MM.1S (cell line): ENCODE measurements around the gene DDX54.
"Not testable (repeated sequence)": the region's sequence is repeated elsewhere in the genome, so short reads cannot be mapped to it uniquely, and the experiment has no call there.

Source experiments
- DNase-seq: peaks from one replicate; pipeline ENCODE4 v3.0.0-alpha.2; 2015
- H2AFZ ChIP-seq: fragments of 300-600 bp; sonication (generic); 2 replicates; pipeline ENCODE4 v1.6.0; 2016; ENCODE audit warnings: antibody characterized with exemption, low read length
- H3F3A ChIP-seq: fragments of 300-600 bp; sonication (generic); 2 replicates; pipeline ENCODE4 v1.6.1; 2016; ENCODE audit warnings: mild to moderate bottlenecking, antibody characterized with exemption, low read length, moderate library complexity, mixed read lengths; ENCODE audit not compliant: insufficient read depth
- H3K27ac ChIP-seq: fragments of 300-600 bp; sonication (generic); 2 replicates; pipeline ENCODE4 v1.5.1; 2016; ENCODE audit warnings: mild to moderate bottlenecking, low read length
- H3K27me3 ChIP-seq: fragments of 300-600 bp; sonication (generic); replicated peaks from 2 replicates; pipeline ENCODE4 v1.6.0; 2016; ENCODE audit warnings: low read length; ENCODE audit not compliant: insufficient read depth
- H3K36me3 ChIP-seq: fragments of 300-600 bp; sonication (generic); replicated peaks from 2 replicates; pipeline ENCODE4 v1.6.1; 2016; ENCODE audit warnings: mild to moderate bottlenecking, low read length, mixed read lengths; ENCODE audit not compliant: insufficient read depth
- H3K4me1 ChIP-seq: fragments of 300-600 bp; sonication (generic); 2 replicates; pipeline ENCODE4 v1.6.1; 2016; ENCODE audit warnings: low read length, mixed read lengths
- H3K4me2 ChIP-seq: fragments of 300-600 bp; sonication (generic); 2 replicates; pipeline ENCODE4 v1.6.0; 2016; ENCODE audit warnings: low read depth, low read length
- H3K4me3 ChIP-seq: fragments of 300-600 bp; sonication (generic); 2 replicates; pipeline ENCODE4 v1.5.1; 2016; ENCODE audit warnings: low read length, mixed read lengths
- H3K79me2 ChIP-seq: fragments of 300-600 bp; sonication (generic); 2 replicates; pipeline ENCODE4 v1.6.1; 2016; ENCODE audit warnings: mixed run types, low read length, mixed read lengths
- H3K9ac ChIP-seq: fragments of 300-600 bp; sonication (generic); 2 replicates; pipeline ENCODE4 v1.6.1; 2016; ENCODE audit warnings: low read length, mixed read lengths
- H3K9me2 ChIP-seq: fragments of 300-600 bp; sonication (generic); replicated peaks from 2 replicates; pipeline ENCODE4 v1.6.1; 2016; ENCODE audit warnings: mild to moderate bottlenecking, low read length, mixed read lengths; ENCODE audit not compliant: insufficient read depth
- H3K9me3 ChIP-seq: fragments of 300-600 bp; sonication (generic); replicated peaks from 2 replicates; pipeline ENCODE4 v1.6.1; 2016; ENCODE audit warnings: mild to moderate bottlenecking, low read length, mixed read lengths; ENCODE audit not compliant: insufficient read depth
- H4K20me1 ChIP-seq: fragments of 300-600 bp; sonication (generic); 2 replicates; pipeline ENCODE4 v1.6.1; 2016; ENCODE audit warnings: mild to moderate bottlenecking, low read length, moderate library complexity, mixed read lengths; ENCODE audit not compliant: insufficient read depth
- CTCF ChIP-seq: fragments of 300-600 bp; sonication (generic); IDR thresholded peaks from 2 replicates; pipeline ENCODE4 v1.5.1; 2016; ENCODE audit warnings: antibody characterized with exemption, low read length, mixed read lengths
- EZH2 ChIP-seq: fragments of 300-600 bp; sonication (generic); optimal IDR thresholded peaks from 2 replicates; pipeline ENCODE3; 2017; ENCODE audit warnings: low read depth, mild to moderate bottlenecking, antibody characterized with exemption, low read length, mixed read lengths
- EZH2phosphoT487 ChIP-seq: fragments of 300-600 bp; sonication (generic); IDR thresholded peaks from 2 replicates; pipeline ENCODE4 v1.6.1; 2018; ENCODE audit warnings: antibody characterized with exemption, low read length

DDX54 gene

DNA sequence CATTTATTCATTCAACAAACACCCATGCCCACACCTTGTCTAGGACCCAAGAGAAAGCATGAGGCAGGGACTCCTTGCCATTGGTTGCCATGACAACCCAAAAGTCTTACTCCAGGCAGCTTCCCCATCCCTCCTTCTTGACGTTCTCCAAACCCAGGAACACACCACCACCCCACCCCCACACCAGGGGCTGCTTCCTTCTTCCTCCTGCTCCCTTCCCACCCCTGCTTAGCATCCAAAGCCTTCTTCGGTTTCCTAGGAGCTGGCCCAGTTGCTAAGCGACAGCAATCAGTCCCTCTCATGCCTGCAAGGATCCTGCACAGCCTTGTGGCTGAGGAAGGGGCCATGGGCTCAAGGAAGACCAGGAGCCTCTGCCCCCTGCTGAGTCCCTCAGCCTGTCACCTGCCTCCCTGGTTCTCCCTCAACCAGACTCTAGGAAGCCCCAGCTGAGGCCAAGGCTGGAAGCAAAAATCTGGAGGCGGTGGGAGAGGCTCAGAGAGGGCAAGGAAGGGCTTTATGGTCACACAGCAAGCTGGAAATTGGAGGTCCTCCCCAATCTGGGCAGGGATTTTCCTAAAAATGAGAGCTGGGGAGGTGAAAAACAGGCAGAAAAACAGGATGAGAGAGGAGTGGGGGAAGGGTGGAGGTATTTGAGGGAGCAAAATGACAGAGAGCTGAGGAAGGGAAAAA, 65.2 kb downstream of the DDX54 start:
- Histone ChIP-seq H3K9me3 (no peaks in the 10 kb centered on the region), H3K36me3 (no peaks in the 10 kb centered on the region)
- no peak for DNase-seq

DNA sequence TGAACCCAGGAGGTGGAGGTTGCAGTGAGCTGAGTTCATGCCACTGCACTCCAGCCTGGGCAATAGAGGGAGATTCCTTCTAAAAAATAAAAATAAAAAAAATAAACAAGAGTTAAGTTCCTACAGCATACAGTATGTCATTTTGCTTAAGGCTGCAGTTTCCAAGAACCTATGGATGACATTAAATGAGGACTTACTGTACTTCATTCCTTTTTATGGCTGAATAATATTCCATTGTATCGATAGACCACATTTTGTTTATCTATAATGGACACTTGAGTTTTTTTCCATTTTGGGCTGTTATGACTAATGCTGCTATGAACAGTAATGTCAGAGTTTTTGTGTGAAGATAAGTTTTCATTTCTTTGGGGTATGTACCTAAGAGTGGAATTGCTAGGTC, 67.1 kb downstream of the DDX54 start:
- no peak overlapping the region for H3K4me2 ChIP-seq
- no peaks in the 10 kb centered on the region for H3K36me3 ChIP-seq
- no peaks in the 10 kb centered on the region for H3K27me3 ChIP-seq
- no peak for TF ChIP-seq EZH2phosphoT487
- no peak overlapping the region for H3K9ac ChIP-seq
- no peaks in the 10 kb centered on the region for H3F3A ChIP-seq
- H4K20me1 ChIP-seq, result no peaks in the 10 kb centered on the region
- no peak overlapping the region for H3K27ac ChIP-seq
- no peaks in the 10 kb centered on the region for H3K9me3 ChIP-seq
- no peak for DNase-seq
- H3K4me1 ChIP-seq, result no peaks in the 10 kb centered on the region
- no peaks in the 10 kb centered on the region for H3K79me2 ChIP-seq
- H2AFZ ChIP-seq, result no peak overlapping the region
- no peaks in the 10 kb centered on the region for H3K9me2 ChIP-seq
- no peak overlapping the region for H3K4me3 ChIP-seq

More for the DNA sequence above, 65.2 kb downstream of the DDX54 start:
- Histone ChIP-seq H3K79me2 (no peaks in the 10 kb centered on the region), H3K4me2 (no peak overlapping the region), H3K27me3 (no peaks in the 10 kb centered on the region), H3K27ac (no peak overlapping the region), H3F3A (no peaks in the 10 kb centered on the region), H3K9ac (no peak overlapping the region), H4K20me1 (no peaks in the 10 kb centered on the region), H2AFZ (no peak overlapping the region), H3K9me2 (no peaks in the 10 kb centered on the region), H3K4me3 (no peak overlapping the region), H3K4me1 (no peaks in the 10 kb centered on the region)
- no peak for TF ChIP-seq EZH2
- TF ChIP-seq CTCF, result no peak
- TF ChIP-seq EZH2phosphoT487, result no peak

DNA sequence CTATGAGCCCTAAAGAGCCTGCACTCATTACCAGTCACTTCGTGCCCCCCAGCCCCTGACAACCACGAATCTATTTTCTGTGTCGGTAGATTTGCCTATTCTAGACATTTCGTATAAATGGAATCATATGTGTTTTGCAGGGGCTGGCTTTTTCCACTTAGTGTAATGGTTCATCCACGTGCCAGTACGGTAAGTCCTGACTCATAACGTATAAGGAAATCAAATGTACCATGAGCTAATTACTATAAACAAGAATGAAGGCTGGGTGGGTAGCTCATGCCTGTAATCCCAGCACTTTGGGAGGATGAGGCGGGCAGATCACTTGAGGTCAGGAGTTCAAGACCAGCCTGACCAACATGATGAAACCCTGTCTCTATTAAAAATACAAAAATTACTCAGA, 67.6 kb downstream of the DDX54 start:
- H3K36me3 ChIP-seq, H3K27ac ChIP-seq, H3K27me3 ChIP-seq, H3F3A ChIP-seq, DNase-seq, H2AFZ ChIP-seq, H3K4me1 ChIP-seq, H3K9ac ChIP-seq, H3K9me2 ChIP-seq, H3K4me3 ChIP-seq, H3K9me3 ChIP-seq, H4K20me1 ChIP-seq, H3K79me2 ChIP-seq, H3K4me2 ChIP-seq: not testable (repeated sequence)

GRCh38 chr12:113116875-113117274, 68.4 kb downstream of the DDX54 start:
- TF ChIP-seq EZH2 (no peak), EZH2phosphoT487 (no peak), CTCF (no peak)
- Histone ChIP-seq H3K4me2 (no peak overlapping the region), H3K4me1 (no peaks in the 10 kb centered on the region), H3K79me2 (no peaks in the 10 kb centered on the region), H4K20me1 (no peaks in the 10 kb centered on the region), H3K4me3 (no peak overlapping the region), H3K9me3 (no peaks in the 10 kb centered on the region), H3K27ac (no peak overlapping the region), H3K36me3 (no peaks in the 10 kb centered on the region), H3K9ac (no peak overlapping the region), H3F3A (no peaks in the 10 kb centered on the region), H3K9me2 (no peaks in the 10 kb centered on the region), H2AFZ (no peak overlapping the region), H3K27me3 (no peaks in the 10 kb centered on the region)
- DNase-seq, result no peak
